ENCODE results near the gene GTF2H4. TPM values are rescaled to one million over a fixed set of nuclear protein-coding genes. Genes with fewer than 3 reads are reported as not detected.

Gene GTF2H4
- total and polyA plus RNA-seq, 2 of the 8 experiments (the other 6 are each of a cell fraction or from before 2014, with no cell fraction given) = 42.3 to 53.4 TPM

- DNase-seq (ENCODE audit: low read depth in 1 of 2, low spot score in 2 of 2) = no peak
- Histone ChIP-seq H2BK20ac (ENCODE audit: low read length) (peak overlapping the region; percentile 61; the same call in 1 of the 2 replicates), H2BK120ac (replicated peaks; ENCODE audit: low read depth, low read length) (no peak overlapping the region), H3K9ac (replicated peaks in 1 of 4; ENCODE audit: extremely low read depth in 1 of 4, low read depth in 3 of 4, low read length in 3 of 4) (no peak overlapping the region), H3K4me1 (replicated peaks in 1 of 4; ENCODE audit: control insufficient read depth in 3 of 4, insufficient read depth in 4 of 4, low read length in 3 of 4) (peaks cover 6 to 26% (median 19%) of the 10 kb centered on the region in 4 experiments), H3K79me1 (ENCODE audit: low read depth, low read length) (peaks cover 21% of the 10 kb centered on the region), H3K23me2 (ENCODE audit: low read depth, low read length) (peaks cover 16% of the 10 kb centered on the region), H4K20me1 (replicated peaks in 1 of 2; ENCODE audit: control insufficient read depth in 1 of 2, insufficient read depth in 2 of 2, low read length in 2 of 2) (peaks cover 4 to 38% of the 10 kb centered on the region in 2 experiments), H3K18ac (ENCODE audit: extremely low read depth, low read length) (no peak overlapping the region), H3K23ac (ENCODE audit: insufficient read length) (no peak overlapping the region), H3K27ac (ENCODE audit: low read depth, low read length) (no peak overlapping the region), H4K5ac (ENCODE audit: insufficient read length, low read depth, low read length) (no peak overlapping the region), H2BK5ac (ENCODE audit: low read depth, low read length) (peak overlapping the region; percentile 75; the same call in 1 of the 2 replicates), H2BK15ac (ENCODE audit: low read length) (no peak overlapping the region), H3K4me3 (ENCODE audit: extremely low read depth in 1 of 4, insufficient read depth in 2 of 4, low read depth in 3 of 4, low read length in 4 of 4) (no peak overlapping the region), H3K79me2 (ENCODE audit: control insufficient read depth in 1 of 2, insufficient read depth in 2 of 2, low read length in 2 of 2) (peaks cover 9 to 65% of the 10 kb centered on the region in 2 experiments), H2BK12ac (ENCODE audit: low read depth, low read length) (no peak overlapping the region), H3K4ac (replicated peaks; ENCODE audit: insufficient read length, low read depth, low read length) (no peak overlapping the region), H4K91ac (replicated peaks; ENCODE audit: insufficient read length, low read length) (no peak overlapping the region), H3K27me3 (replicated peaks in 1 of 4; ENCODE audit: control insufficient read depth in 3 of 4, extremely low read depth in 1 of 4, insufficient read depth in 3 of 4, low read length in 3 of 4) (no peaks in the 10 kb centered on the region), H2AK5ac (ENCODE audit: low read depth, low read length) (no peak overlapping the region), H3K36me3 (ENCODE audit: control insufficient read depth in 2 of 4, insufficient read depth in 4 of 4, low read length in 3 of 4) (peaks cover 29 to 59% (median 49%) of the 10 kb centered on the region in 4 experiments), H2AFZ (ENCODE audit: low read length) (no peak overlapping the region), H3K56ac (replicated peaks; ENCODE audit: insufficient read length, low read depth, low read length) (no peak overlapping the region), H3K14ac (ENCODE audit: insufficient read length) (no peak overlapping the region), H3K9me3 (ENCODE audit: insufficient read depth in 2 of 2, low read depth in 1 of 2, low read length in 1 of 2) (no peaks in the 10 kb centered on the region), H3K4me2 (ENCODE audit: insufficient read depth in 1 of 2, low read depth in 2 of 2, low read length in 2 of 2) (no peak overlapping the region), H4K8ac (ENCODE audit: extremely low read depth, insufficient read depth, low read length) (no peak overlapping the region)
- 89% methylated on average over 4 of the region's 4 CpGs; no CpG with 5 or more reads in 1 of the 2 experiments for WGBS, 2 experiments (ENCODE audit: extremely low coverage in 1 of 2, insufficient coverage in 1 of 2, insufficient read length in 1 of 2, insufficient replicate concordance in 2 of 2, low coverage in 1 of 2, low lambda C conversion rate in 2 of 2, missing lambda C conversion rate in 1 of 2)
- no peak for FAIRE-seq
- ChIA-PET CTCF (ENCODE audit: partially characterized antibody) (interaction anchor here (0.6 to 29.0 kb wide), 12 partner anchors 9 to 303 kb away, joined by 3 to 610 read pairs (median 3); partner anchors contain the start of gene VARS2), POLR2A (ENCODE audit: partially characterized antibody) (interaction anchor here (0.6 to 19.5 kb wide), 8 partner anchors 8 to 148 kb away, joined by 3 to 452 read pairs (median 4); no protein-coding TSS in a partner anchor)
- TF ChIP-seq TEAD4 (IDR thresholded peaks at IDR 0.05; ENCODE audit: low read depth, low read length) (no peak), SP2 (IDR thresholded peaks at IDR 0.05; ENCODE audit: low read length) (no peak), CBX8 (IDR thresholded peaks at IDR 0.05; ENCODE audit: borderline replicate concordance, low read depth, low read length) (no peak), SAP30 (IDR thresholded peaks at IDR 0.05; ENCODE audit: insufficient read depth, insufficient replicate concordance, low read length) (no peak), KDM1A (IDR thresholded peaks at IDR 0.05; ENCODE audit: borderline replicate concordance, low read length) (no peak), GABPA (IDR thresholded peaks at IDR 0.05; ENCODE audit: borderline replicate concordance, insufficient read depth, low read length) (no peak), RBBP5 (IDR thresholded peaks at IDR 0.05; ENCODE audit: borderline replicate concordance, low read depth, low read length) (no peak), TCF12 (IDR thresholded peaks at IDR 0.05; ENCODE audit: low read depth, low read length) (no peak), KDM5A (IDR thresholded peaks at IDR 0.05; ENCODE audit: low read length) (no peak), RNF2 (IDR thresholded peaks at IDR 0.05; ENCODE audit: borderline replicate concordance, low read depth, low read length, missing control alignments, poor library complexity, severe bottlenecking) (no peak), CHD2 (IDR thresholded peaks at IDR 0.05; ENCODE audit: low read length) (no peak), SRF (IDR thresholded peaks at IDR 0.05; ENCODE audit: low read depth, low read length) (no peak), HDAC2 (IDR thresholded peaks at IDR 0.05; ENCODE audit: borderline replicate concordance in 1 of 2, low read depth in 2 of 2, low read length in 2 of 2) (no peak)
These were observed 18.5 kb upstream of the GTF2H4 start for GRCh38 chr6:30889496-30889885.

All from H1 (cell line).